Measurements from ENCODE around the gene ACSL5.
A peak's percentile ranks its signal among the peaks of the same experiment; 100 is the strongest.
"Not testable (repeated sequence)": the region's sequence is repeated elsewhere in the genome, so short reads cannot be mapped to it uniquely, and the experiment has no call there.

The ACSL5 gene

GRCh38 chr10:112406806-112407205 lies 32.9 kb downstream of the ACSL5 start:
- not testable (repeated sequence) for FAIRE-seq; DNase-seq (ENCODE audit: low spot score)

- no peak for FAIRE-seq
- no peak for DNase-seq (ENCODE audit: low spot score)
Observed at GRCh38 chr10:112407696-112408095, 33.8 kb downstream of the ACSL5 start.

GRCh38 chr10:112409299-112409698 lies 35.4 kb downstream of the ACSL5 start:
- no peak for DNase-seq (ENCODE audit: low spot score)
- no peak for FAIRE-seq

GRCh38 chr10:112409755-112410154 lies 35.8 kb downstream of the ACSL5 start:
- no peak for DNase-seq (ENCODE audit: low spot score)
- FAIRE-seq: no peak

GRCh38 chr10:112412696-112413095 lies 38.8 kb downstream of the ACSL5 start:
- no peak for FAIRE-seq

GRCh38 chr10:112421731-112422130 lies 47.8 kb downstream of the ACSL5 start:
- FAIRE-seq: no peak
- DNase-seq (ENCODE audit: low spot score): no peak

More at GRCh38 chr10:112412696-112413095, 38.8 kb downstream of the ACSL5 start:
- no peak for DNase-seq (ENCODE audit: low spot score)

GRCh38 chr10:112424651-112425050 lies 50.7 kb downstream of the ACSL5 start:
- FAIRE-seq (no peak), DNase-seq (ENCODE audit: low spot score) (no peak)

GRCh38 chr10:112426111-112426510 lies 52.2 kb downstream of the ACSL5 start:
- FAIRE-seq (no peak), DNase-seq (ENCODE audit: low spot score) (no peak)

GRCh38 chr10:112429147-112429546 lies 55.2 kb downstream of the ACSL5 start:
- DNase-seq (ENCODE audit: low spot score) (no peak), FAIRE-seq (no peak)

- no peak for FAIRE-seq
- DNase-seq (ENCODE audit: low spot score): no peak
Observed at GRCh38 chr10:112429654-112430230, 55.8 kb downstream of the ACSL5 start.

- no peak for FAIRE-seq
Observed at GRCh38 chr10:112433136-112433535, 59.2 kb downstream of the ACSL5 start.

GRCh38 chr10:112434988-112435619 lies 61.2 kb downstream of the ACSL5 start:
- DNase-seq (ENCODE audit: low spot score) (no peak), FAIRE-seq (no peak)

More at GRCh38 chr10:112433136-112433535, 59.2 kb downstream of the ACSL5 start:
- no peak for DNase-seq (ENCODE audit: low spot score)

GRCh38 chr10:112438356-112438755 lies 64.4 kb downstream of the ACSL5 start:
- FAIRE-seq: no peak
- DNase-seq (ENCODE audit: low spot score): no peak

- FAIRE-seq (no peak), DNase-seq (ENCODE audit: low spot score) (no peak)
Observed at GRCh38 chr10:112441520-112441919, 67.6 kb downstream of the ACSL5 start.

- DNase-seq (ENCODE audit: low spot score) (no peak), FAIRE-seq (no peak)
Observed at GRCh38 chr10:112442063-112442462, 68.1 kb downstream of the ACSL5 start.

GRCh38 chr10:112446055-112446854 lies 72.3 kb downstream of the ACSL5 start:
- DNase-seq (ENCODE audit: low spot score) (peak; percentile 14), FAIRE-seq (no peak)

- DNase-seq (ENCODE audit: low spot score) (peak; percentile 83), FAIRE-seq (no peak)
Observed at GRCh38 chr10:112446855-112447619, 73.1 kb downstream of the ACSL5 start, which contains the start of the genes VTI1A and ZDHHC6. Gene VTI1A (plus strand): TSS chr10:112447215. CDS start chr10:112447374, 159 bp downstream. Gene ZDHHC6 (minus strand): TSS chr10:112446914. CDS start chr10:112445436, 1,478 bp downstream.

GRCh38 chr10:112447620-112447928 lies 73.7 kb downstream of the ACSL5 start:
- DNase-seq (ENCODE audit: low spot score) (no peak), FAIRE-seq (no peak)

GRCh38 chr10:112448888-112449287 lies 75.0 kb downstream of the ACSL5 start:
- no peak for DNase-seq (ENCODE audit: low spot score)
- FAIRE-seq: no peak

GRCh38 chr10:112454910-112455779 lies 81.2 kb downstream of the ACSL5 start:
- DNase-seq (ENCODE audit: low spot score) (no peak), FAIRE-seq (no peak)

- no peak for FAIRE-seq
- no peak for DNase-seq (ENCODE audit: low spot score)
Observed at GRCh38 chr10:112456533-112456932, 82.6 kb downstream of the ACSL5 start.

All from urothelium cell line (cell line).